Kidney epithelial cell (primary cell): ENCODE results near the gene CISTR. TPM values are rescaled to one million over a fixed set of nuclear protein-coding genes. Genes with fewer than 3 reads are reported as not detected.

Experiments
- DNase-seq: peaks from one replicate; pipeline ENCODE4 v3.0.0-alpha.2; 2010; ENCODE audit warnings: low read depth
- H3K27me3 ChIP-seq: 2 replicates; pipeline ENCODE4 v1.6.0; 2011; ENCODE audit warnings: low read length; ENCODE audit not compliant: control insufficient read depth, insufficient read depth
- H3K36me3 ChIP-seq: 2 replicates; pipeline ENCODE4 v1.5.1; 2011; ENCODE audit warnings: low read length; ENCODE audit not compliant: control insufficient read depth, insufficient read depth
- H3K4me3 ChIP-seq: 2 replicates; pipeline ENCODE4 v1.5.1; 2011; ENCODE audit warnings: low read depth, mild to moderate bottlenecking, control low read depth, low read length
- total RNA-seq: library from RNA; depleted of rRNA; stranded (reverse); fragments of >200 nt; gene quantifications from 2 replicates; pipeline ENCODE4 v1.2.3, GENCODE V29; 2015
- TF ChIP-seq, protein P1 (sequence below): IDR thresholded peaks from 2 replicates; pipeline ENCODE4 v1.5.1; 2011; ENCODE audit warnings: mild to moderate bottlenecking, moderate library complexity, low read length, control low read depth, inconsistent platforms; ENCODE audit not compliant: insufficient read depth, poor library complexity, severe bottlenecking

The CISTR gene
- total RNA-seq, 1 donor from 2014 or later, result not detected

DNA sequence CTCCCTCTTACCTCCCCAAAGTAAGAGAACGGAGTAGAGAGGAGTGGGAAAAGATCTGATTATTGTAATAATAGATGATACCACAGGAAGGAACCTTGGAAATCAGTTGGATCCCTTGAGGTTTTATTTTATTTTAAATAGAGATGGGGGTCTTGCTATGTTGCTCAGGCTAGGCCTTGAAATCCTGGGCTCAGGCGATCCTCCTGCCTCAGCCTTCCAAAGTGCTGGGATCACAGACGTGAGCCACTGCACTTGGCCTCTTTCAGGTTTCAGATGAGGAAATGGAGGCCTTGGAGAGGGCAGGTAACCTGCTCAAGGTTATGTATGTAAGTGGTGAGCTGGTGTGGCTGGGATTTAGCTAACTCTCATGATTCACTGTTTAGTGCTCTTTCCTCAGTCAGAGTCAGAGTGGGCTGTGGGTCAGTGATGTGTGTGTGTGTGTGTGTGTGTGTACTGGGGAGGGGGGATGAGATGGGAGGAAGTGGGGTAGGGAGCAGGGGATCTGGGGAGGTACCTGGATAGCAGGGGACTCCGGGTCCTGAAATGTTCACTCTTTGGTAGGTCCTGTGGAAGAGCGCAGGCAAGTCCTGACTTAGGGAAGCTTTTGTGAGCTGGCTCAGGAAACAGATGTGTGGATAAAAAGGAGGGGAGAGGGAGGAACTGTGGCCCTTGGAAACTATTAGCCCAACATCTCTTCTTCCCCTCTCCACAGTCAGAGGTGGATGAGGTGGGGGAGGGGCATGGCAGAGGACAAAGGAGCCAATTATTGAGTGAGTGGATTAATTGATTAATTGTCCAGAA, 4.7 kb upstream of the CISTR start:
- Histone ChIP-seq H3K36me3 (no peaks in the 10 kb centered on the region), H3K27me3 (peaks cover 76% of the 10 kb centered on the region), H3K4me3 (no peak overlapping the region)
- DNase-seq, result no peak
- TF ChIP-seq, protein P1, sequence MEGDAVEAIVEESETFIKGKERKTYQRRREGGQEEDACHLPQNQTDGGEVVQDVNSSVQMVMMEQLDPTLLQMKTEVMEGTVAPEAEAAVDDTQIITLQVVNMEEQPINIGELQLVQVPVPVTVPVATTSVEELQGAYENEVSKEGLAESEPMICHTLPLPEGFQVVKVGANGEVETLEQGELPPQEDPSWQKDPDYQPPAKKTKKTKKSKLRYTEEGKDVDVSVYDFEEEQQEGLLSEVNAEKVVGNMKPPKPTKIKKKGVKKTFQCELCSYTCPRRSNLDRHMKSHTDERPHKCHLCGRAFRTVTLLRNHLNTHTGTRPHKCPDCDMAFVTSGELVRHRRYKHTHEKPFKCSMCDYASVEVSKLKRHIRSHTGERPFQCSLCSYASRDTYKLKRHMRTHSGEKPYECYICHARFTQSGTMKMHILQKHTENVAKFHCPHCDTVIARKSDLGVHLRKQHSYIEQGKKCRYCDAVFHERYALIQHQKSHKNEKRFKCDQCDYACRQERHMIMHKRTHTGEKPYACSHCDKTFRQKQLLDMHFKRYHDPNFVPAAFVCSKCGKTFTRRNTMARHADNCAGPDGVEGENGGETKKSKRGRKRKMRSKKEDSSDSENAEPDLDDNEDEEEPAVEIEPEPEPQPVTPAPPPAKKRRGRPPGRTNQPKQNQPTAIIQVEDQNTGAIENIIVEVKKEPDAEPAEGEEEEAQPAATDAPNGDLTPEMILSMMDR, result no peak

DNA sequence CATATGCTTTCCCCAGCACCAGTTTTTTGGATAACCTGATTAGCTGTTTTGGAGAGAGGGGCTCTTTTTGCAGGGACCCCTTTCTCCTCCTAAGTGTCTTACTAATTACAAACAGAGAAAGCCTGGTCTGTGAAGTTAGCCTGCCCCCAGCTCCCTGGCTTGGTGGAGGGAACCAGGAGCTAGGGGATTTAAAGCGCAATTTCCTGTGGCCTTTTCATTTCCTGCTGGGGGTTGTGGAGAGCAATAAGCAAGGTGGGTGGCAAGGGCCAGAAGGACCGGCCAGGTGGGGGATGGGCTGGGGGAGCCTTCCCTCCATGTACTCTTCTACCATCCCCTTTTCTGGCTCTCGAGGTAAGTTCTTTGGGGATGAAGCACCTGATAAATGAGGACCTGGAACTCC, 4.1 kb upstream of the CISTR start:
- H3K27me3 ChIP-seq, result peaks cover 81% of the 10 kb centered on the region
- H3K4me3 ChIP-seq, result no peak overlapping the region
- no peaks in the 10 kb centered on the region for H3K36me3 ChIP-seq
- DNase-seq, result no peak
- TF ChIP-seq, protein P1, result no peak

DNA sequence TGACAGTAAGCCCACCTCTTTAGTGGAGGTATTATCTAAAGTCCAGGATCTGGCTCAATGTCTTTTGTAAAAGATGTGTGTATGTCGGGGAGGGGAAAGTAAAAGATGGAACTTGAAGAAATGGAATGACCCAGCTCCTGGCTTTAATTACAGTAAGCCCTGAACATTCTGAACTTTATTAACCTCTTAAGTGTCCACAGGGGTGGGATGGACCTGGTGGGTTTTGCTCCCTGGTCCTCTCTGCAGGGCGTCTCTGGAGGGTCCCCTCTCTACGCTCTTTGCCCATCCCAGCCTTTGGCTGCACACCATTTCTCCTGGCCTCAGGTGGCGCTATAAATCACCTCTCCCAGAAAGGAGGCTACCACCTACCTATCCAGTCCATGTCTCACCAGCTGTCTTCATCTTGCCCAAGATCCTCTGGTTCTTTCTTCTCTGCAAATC, 3.7 kb upstream of the CISTR start:
- TF ChIP-seq, protein P1, result no peak
- Histone ChIP-seq H3K4me3 (no peak overlapping the region), H3K36me3 (no peaks in the 10 kb centered on the region), H3K27me3 (peaks cover 85% of the 10 kb centered on the region)
- no peak for DNase-seq

DNA sequence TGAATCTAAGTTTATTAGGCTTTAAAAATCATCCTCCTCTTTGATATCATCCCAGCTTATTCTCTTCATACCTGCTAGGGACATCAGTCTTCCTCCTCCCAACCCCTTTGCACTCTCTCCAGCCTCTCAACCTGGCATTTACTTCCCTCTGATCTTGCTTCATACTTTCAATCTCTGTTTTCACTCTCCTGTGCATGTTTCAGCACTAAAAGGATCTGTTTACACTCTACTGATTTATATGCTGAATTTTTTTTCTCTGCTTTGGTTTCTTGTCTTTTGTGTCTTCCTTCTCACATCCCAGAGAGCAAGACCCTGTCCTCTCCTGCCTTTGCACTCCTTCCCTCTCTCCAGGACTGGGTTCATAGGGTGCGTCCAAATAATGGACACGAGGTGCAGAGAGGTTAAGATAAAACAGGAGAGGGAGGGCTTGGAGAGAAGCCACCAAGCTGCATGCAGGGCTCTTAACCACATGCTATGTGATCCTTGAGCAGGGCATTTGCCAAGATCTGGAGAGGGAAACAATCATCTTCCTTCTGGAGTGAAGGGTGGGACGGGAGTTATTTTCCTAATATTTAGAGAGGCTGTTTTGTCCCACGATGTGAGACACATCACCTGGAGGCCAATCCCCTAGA, 3.0 kb upstream of the CISTR start:
- DNase-seq, result no peak
- TF ChIP-seq, protein P1, result no peak
- Histone ChIP-seq H3K36me3 (no peaks in the 10 kb centered on the region), H3K4me3 (no peak overlapping the region), H3K27me3 (peaks cover 89% of the 10 kb centered on the region)

DNA sequence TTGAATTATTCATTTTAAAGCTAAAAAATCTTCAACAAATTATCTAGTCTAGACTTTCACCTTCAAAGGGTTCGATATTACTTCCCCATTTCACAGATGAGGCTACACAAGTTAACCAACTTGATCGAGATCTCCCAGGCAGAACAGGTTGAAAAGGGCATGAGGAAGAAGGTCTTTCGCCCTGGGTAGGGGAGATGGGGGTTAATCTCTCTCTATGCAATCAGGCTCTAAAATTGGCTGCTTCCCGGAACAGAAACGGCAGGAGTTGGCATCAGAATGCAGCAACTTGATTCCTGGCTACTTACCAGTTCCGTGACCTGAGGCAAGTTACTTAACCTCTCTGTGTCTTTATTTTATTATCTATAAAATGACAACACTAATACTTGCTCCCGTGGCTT, 2.4 kb upstream of the CISTR start:
- H3K36me3 ChIP-seq, result no peaks in the 10 kb centered on the region
- H3K27me3 ChIP-seq, result peaks cover 89% of the 10 kb centered on the region
- H3K4me3 ChIP-seq, result no peak overlapping the region
- no peak for DNase-seq
- TF ChIP-seq, protein P1, result no peak

DNA sequence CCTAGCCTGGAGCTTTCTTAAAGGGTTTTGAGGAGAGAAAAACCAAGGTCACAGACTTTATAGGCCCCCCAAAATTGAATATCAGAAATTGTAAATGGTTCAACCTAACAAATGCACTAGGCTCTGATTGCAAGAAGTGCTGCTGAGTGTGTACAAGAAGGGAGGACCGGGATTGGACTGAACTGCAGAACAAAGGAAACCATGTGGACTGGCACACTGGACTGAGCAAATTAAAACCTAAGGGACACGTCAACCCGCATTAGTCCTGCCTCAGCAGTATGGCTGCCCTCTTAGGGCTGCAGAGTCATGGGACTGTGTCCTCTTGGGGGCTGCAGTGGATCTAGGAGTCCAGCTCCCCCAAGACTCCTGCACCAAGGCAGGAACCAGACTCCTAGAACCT, 842 bp upstream of the CISTR start:
- no peak overlapping the region for H3K4me3 ChIP-seq
- no peak for DNase-seq
- H3K36me3 ChIP-seq, result no peaks in the 10 kb centered on the region
- peaks cover 89% of the 10 kb centered on the region for H3K27me3 ChIP-seq
- TF ChIP-seq, protein P1, result no peak
